GM21717 (cell line): ENCODE data around the gene NPAS3.

ENCODE experiments used
- ATAC-seq: cut with Tn5 transposase; IDR thresholded peaks from one replicate; pipeline ENCODE4 v1.9.1; 2021; ENCODE audit warnings: mild to moderate bottlenecking, moderate library complexity; ENCODE audit not compliant: unreplicated experiment

The NPAS3 gene

DNA sequence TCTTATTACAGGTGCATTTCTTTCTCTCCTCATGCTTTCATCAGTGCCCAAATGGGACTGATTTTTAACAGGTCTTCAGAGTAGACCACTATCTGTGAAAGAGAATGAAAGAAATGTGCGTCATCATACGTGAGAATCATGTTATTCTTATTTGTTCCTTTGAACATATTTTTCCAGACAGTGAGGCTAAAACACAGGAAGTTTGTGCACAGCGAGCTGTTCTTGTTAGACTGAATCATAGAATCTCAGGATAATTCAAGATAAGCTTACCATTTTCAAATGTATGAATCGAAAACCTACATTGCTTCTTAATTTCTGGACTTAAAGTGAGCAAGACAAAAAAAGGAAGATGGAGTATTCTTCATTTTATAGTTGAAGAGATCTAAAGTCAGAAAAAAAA is 629.1 kb downstream of the NPAS3 start:
- no peak for ATAC-seq

DNA sequence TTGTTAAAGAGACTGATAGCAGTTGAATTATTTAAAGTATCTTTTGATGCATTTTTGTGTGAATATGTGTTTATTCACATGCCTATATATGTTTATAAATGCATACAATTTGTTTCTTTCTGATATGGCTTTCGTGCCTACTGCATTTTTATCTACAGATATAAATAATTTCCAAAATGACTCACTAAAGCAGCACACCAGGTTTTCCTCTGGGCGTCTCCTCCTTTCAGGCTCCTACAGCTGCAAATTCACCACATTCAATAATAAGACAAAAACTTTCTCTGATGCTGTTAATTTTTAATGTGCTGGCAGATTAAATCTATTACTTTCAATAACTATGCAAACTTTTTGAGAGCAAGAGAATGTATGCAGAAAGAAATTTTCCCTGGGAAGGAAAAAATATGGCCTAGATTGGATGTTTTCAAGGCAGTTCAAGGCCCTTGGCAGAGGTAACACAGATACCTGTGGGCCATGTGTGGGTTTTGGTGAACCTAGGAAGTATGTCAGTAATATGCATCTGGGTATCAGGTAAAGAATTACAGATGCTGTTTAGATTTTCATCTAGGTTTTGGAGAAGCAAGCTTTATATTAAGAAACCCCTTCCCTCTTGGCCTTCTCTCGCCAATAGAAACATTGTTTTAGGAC is 630.4 kb downstream of the NPAS3 start:
- ATAC-seq, result no peak

DNA sequence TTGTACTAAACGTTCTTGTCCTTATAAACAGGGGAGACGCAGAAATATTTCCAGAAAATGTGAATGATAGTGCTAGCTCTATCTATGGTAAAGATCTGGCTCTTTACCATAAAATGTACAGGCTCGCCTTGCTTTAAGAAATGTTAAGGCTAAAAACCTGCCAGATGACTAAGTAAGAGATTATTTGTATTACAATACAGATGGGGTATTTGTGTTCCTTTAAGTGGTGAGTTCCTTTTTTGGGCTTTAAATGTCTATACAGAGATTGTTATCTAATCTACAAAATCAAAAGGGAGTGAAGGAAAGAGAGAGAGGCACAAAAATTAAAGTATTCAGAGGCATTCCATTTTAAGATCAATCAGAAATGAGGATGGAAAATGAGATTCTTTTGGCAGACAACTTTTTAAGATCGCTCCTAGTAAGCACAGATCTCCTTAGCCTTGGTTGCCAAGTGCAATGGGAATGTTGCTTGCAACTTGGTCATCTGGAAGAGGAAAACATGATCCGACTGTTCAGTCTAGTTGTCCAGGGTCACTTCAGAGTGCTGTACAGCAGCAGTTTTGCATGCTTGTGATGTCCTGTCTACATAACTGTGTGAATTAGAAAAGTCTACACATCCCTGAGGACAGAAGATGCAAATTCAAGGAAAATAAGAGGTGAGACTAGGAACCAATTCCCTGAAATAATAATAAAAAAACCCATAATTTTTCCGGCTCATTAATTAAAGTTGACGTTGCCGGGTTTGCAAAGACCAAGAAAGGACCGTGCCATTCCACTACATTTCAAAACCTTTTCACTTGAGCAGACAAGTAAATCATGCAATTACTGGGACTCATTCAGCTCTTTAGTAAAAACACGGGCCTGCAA is 631.4 kb downstream of the NPAS3 start:
- no peak for ATAC-seq

GRCh38 chr14:33570694-33571310 is 632.1 kb downstream of the NPAS3 start:
- no peak for ATAC-seq

GRCh38 chr14:33573301-33573880 is 634.7 kb downstream of the NPAS3 start:
- ATAC-seq, result no peak

DNA sequence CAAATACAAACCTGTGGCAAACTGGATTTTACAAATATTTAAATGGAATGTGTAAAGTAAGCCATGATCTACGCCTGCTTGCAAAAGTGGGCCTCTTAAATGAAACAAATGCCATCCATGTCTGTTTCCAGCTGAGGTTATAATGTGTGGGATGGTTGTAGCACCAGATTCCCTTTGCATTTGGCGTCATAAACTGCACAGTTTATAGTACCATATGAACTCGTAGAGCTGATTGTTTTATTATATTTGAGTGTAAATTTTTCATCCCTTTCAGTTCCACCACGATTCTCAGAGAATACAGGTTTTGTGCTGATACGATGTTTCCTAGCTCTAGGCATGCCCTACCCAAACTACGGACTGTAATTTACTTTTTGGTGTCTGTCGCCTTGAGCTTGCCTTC is 637.3 kb downstream of the NPAS3 start:
- ATAC-seq, result no peak

GRCh38 chr14:33578461-33579216 is 640.0 kb downstream of the NPAS3 start:
- ATAC-seq, result no peak

GRCh38 chr14:33580231-33580749 is 641.6 kb downstream of the NPAS3 start:
- no peak for ATAC-seq

DNA sequence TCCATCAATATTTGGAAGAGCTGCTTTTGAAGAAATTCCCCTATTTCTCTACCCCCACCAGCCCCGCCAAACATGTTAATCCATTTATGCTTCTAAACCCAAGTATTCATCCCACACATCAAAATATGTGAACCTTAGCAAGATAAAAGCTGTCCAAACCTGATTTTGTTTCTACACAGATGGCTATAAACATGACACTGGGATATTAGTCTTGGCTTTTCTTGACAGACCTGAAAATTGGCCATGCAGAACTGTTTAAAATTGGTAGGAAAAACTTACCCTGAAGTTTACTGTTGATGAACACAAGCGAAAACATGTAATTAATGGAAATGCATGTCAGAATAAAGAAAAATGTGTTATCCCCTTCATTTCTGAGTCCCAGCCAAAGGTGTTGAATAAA is 642.2 kb downstream of the NPAS3 start:
- ATAC-seq, result no peak

DNA sequence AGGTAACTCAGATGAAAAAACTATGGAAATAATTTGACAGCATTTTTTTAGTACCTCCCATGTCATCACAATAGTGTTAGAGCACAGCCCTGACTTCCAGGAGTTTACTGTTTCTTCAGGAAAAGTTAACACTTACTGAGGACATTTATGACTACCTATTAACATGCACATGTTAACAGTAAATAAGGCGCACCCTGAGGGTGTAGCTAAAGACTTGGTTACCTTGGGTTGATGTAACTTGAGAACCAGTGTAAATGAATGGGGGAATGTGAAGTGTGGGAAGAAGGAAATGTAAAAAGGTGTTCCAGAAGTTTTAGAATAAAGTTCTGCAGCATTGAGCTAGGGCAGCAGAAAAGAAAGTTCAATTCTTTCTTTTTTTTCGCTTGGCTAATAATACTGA is 646.0 kb downstream of the NPAS3 start:
- no peak for ATAC-seq

GRCh38 chr14:33586806-33587205 is 648.1 kb downstream of the NPAS3 start:
- ATAC-seq, result no peak

- no peak for ATAC-seq
These were observed 649.1 kb downstream of the NPAS3 start for GRCh38 chr14:33587791-33588190.

DNA sequence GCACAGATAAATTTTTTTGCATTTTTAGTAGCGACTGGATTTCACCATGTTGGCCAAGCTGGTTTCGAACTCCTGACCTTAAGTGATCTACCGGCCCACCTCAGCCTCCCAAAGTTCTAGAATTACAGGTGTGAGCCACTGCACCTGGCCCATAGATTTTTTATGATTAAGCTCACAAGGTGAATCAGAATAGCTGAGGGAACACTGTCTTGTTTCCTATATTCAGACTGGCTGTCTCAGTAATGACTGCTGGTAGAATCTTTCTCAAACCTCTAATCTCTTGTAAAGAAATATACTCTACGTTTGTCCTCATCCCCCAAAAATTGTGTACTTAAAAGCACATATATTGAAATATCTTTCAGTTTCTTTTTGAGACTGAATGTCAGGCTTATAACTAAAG is 650.1 kb downstream of the NPAS3 start:
- ATAC-seq, result no peak

- no peak for ATAC-seq
These were observed 650.7 kb downstream of the NPAS3 start for GRCh38 chr14:33589334-33589733.

DNA sequence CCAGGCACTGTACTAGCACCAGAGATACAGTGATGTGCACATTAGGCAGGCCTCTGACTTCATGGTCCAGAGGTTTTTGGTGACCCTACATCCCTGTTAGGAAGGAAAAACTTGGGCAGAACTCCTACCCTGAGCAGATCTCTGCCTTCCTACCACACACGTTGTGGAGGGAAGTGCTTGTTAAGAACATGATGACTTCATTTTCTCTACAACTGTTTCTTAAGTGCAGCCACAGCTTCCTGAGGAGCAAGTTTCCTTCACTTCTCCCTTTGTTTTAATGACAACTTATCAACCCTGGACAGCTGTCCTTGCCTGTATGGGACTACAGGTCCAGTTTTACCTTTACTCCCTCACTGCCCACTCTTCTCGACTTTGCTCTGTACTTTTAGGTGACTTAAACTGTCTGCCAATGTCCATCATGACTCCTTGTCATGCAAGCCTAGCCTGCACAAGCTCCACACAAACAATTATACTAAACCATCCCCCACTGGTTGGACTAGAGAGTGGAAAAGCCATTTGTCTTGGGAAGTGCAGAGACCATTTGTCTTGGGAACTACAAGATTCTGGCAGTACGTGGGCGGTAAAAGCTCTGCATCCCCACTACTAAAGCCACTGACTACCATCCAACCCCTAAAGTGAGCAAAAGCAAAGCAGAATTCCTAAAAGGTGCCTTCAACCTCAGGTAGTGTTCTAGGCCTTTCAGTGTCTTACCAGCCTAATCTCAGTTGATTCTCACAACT is 652.4 kb downstream of the NPAS3 start:
- no peak for ATAC-seq

GRCh38 chr14:33592297-33592696 is 653.6 kb downstream of the NPAS3 start:
- no peak for ATAC-seq

GRCh38 chr14:33596211-33597080 is 657.8 kb downstream of the NPAS3 start:
- no peak for ATAC-seq

DNA sequence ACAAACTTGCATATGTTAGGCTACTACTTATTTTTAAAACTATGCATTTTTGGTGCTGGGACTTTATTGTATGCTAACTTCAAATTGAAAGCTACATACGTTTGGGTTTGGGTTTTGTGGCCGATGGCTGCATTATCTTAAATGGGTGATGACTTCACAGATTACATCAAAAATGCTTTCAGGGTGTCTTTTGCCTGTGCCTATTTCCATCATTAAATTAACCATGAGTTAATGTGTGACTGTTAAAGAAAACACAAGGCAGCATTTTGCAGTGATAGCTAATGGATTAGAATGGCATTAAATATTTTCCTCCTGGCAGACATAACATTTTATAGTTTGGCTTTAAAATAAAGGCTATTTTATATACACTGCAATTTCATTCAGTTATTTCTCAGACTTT is 659.9 kb downstream of the NPAS3 start:
- ATAC-seq, result no peak

- ATAC-seq, result no peak
These were observed 663.7 kb downstream of the NPAS3 start for GRCh38 chr14:33602396-33602795.
